ENCODE data around the gene CBLC. TPM values are rescaled to one million over a fixed set of nuclear protein-coding genes. Genes with fewer than 3 reads are reported as not detected.

CBLC gene
- total and polyA plus RNA-seq, 2 of the 4 experiments (the other 2 are of a cell fraction): not detected

DNA sequence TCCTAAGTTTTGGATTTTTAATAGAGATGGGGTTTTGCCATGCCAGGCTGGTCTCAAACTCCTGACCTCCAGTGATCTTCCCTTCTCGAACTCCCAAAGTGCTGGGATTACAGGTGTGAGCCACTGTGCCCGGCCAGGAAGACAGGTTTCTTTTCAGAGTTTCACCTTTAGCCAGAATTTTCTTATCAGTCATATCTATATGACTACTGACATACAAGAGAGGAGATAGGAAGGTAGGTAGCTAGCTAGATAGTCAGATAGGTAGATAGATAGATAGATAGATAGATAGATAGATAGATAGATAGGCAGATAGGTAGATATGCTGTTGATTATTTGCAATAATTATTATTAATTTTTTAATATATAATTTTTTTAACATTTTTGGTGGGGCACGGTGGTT is 7.6 kb downstream of the CBLC start:
- dilution Hi-C loops (cut with HindIII; ENCODE audit: low sequenced_read_pairs, unreplicated experiment) (no loop called here), intact Hi-C loops (cut with micrococcal nuclease) (no loop called here), in situ Hi-C loops (cut with MboI; ENCODE audit: low sequenced_read_pairs) (loop anchor here (25.0 kb wide), 1 partner anchor 223 kb away; no protein-coding TSS in a partner anchor)
- Histone ChIP-seq H4K8ac (ENCODE audit: low read depth in 2 of 2, low read length in 2 of 2) (no peak overlapping the region), H3K4me2 (ENCODE audit: low read depth, low read length) (no peak overlapping the region), H3K23ac (ENCODE audit: low read depth, low read length) (no peak overlapping the region), H4K5ac (ENCODE audit: low read depth, low read length) (no peak overlapping the region), H3K4ac (ENCODE audit: low read depth, low read length) (no peak overlapping the region), H2AFZ (replicated peaks; ENCODE audit: low read length, poor library complexity) (no peak overlapping the region), H2BK15ac (ENCODE audit: low read depth, low read length) (no peak overlapping the region), H2AK5ac (ENCODE audit: low read depth, low read length) (no peak overlapping the region), H3K9me3 (ENCODE audit: control insufficient read depth, insufficient read depth, low read length) (no peaks in the 10 kb centered on the region), H4K20me1 (ENCODE audit: insufficient read depth, low read length) (no peaks in the 10 kb centered on the region), H2BK120ac (ENCODE audit: low read depth, low read length) (no peak overlapping the region), H3K79me1 (ENCODE audit: low read depth in 1 of 2, low read length in 2 of 2) (no peaks in the 10 kb centered on the region), H3K9ac (ENCODE audit: low read depth, low read length) (no peak overlapping the region), H4K91ac (ENCODE audit: insufficient read depth, low read depth, low read length) (no peak overlapping the region), H3K9me1 (ENCODE audit: insufficient read depth, low read length) (no peaks in the 10 kb centered on the region), H3K36me3 (ENCODE audit: control insufficient read depth, insufficient read depth, low read length) (no peaks in the 10 kb centered on the region), H3K14ac (replicated peaks; ENCODE audit: low read depth, low read length) (no peak overlapping the region), H3K18ac (ENCODE audit: low read depth, low read length) (no peak overlapping the region), H2AK9ac (replicated peaks; ENCODE audit: low read depth, low read length, poor library complexity) (no peak overlapping the region), H2BK5ac (ENCODE audit: low read depth, low read length, poor library complexity, severe bottlenecking) (no peak overlapping the region), H3K56ac (ENCODE audit: extremely low read depth, insufficient read depth, low read length) (no peak overlapping the region), H3K4me1 (ENCODE audit: control insufficient read depth, insufficient read depth, low read length) (no peaks in the 10 kb centered on the region), H2BK20ac (ENCODE audit: low read depth, low read length) (no peak overlapping the region), H3K4me3 (ENCODE audit: insufficient read depth, low read depth, low read length) (no peak overlapping the region), H3K27me3 (ENCODE audit: control insufficient read depth, insufficient read depth, low read length) (no peaks in the 10 kb centered on the region), H3K27ac (ENCODE audit: insufficient read depth, low read length) (no peak overlapping the region)
- WGBS, 2 experiments (ENCODE audit: extremely low coverage in 2 of 2, insufficient read length in 1 of 2): no CpG with 5 or more reads among the region's 3 CpGs
- ChIA-PET CTCF (interaction anchor here (0.8 to 0.9 kb wide), 3 partner anchors 12 to 137 kb away, joined by 3 to 5 read pairs (median 3); no protein-coding TSS in a partner anchor), POLR2A (ENCODE audit: unreplicated experiment) (no interaction called here)
- no TSS peak for BruUV-seq (replicated peaks)
- no peak for ATAC-seq (ENCODE audit: low read depth)
- no peak for DNase-seq
- no peak for TF ChIP-seq SMC3 (IDR thresholded peaks at IDR 0.05; ENCODE audit: low read depth, low read length)
- TF ChIP-seq MAZ (IDR thresholded peaks at IDR 0.05; ENCODE audit: borderline replicate concordance, low read depth, low read length): no peak
- no peak for TF ChIP-seq POLR2A (IDR thresholded peaks at IDR 0.05; ENCODE audit: low read depth, low read length)
- TF ChIP-seq MXI1 (IDR thresholded peaks at IDR 0.05; ENCODE audit: borderline replicate concordance, low read depth, low read length): no peak

Measured in IMR-90 (cell line).